MM.1S (cell line): ENCODE data around the gene SMIM13.
"Not testable (repeated sequence)": the region's sequence is repeated elsewhere in the genome, so short reads cannot be mapped to it uniquely, and the experiment has no call there.

Source experiments
- DNase-seq: peaks from one replicate; pipeline ENCODE4 v3.0.0-alpha.2; 2015
- H2AFZ ChIP-seq: fragments of 300-600 bp; sonication (generic); 2 replicates; pipeline ENCODE4 v1.6.0; 2016; ENCODE audit warnings: antibody characterized with exemption, low read length
- H3F3A ChIP-seq: fragments of 300-600 bp; sonication (generic); 2 replicates; pipeline ENCODE4 v1.6.1; 2016; ENCODE audit warnings: mild to moderate bottlenecking, antibody characterized with exemption, low read length, moderate library complexity, mixed read lengths; ENCODE audit not compliant: insufficient read depth
- H3K27ac ChIP-seq: fragments of 300-600 bp; sonication (generic); 2 replicates; pipeline ENCODE4 v1.5.1; 2016; ENCODE audit warnings: mild to moderate bottlenecking, low read length
- H3K27me3 ChIP-seq: fragments of 300-600 bp; sonication (generic); replicated peaks from 2 replicates; pipeline ENCODE4 v1.6.0; 2016; ENCODE audit warnings: low read length; ENCODE audit not compliant: insufficient read depth
- H3K36me3 ChIP-seq: fragments of 300-600 bp; sonication (generic); replicated peaks from 2 replicates; pipeline ENCODE4 v1.6.1; 2016; ENCODE audit warnings: mild to moderate bottlenecking, low read length, mixed read lengths; ENCODE audit not compliant: insufficient read depth
- H3K4me1 ChIP-seq: fragments of 300-600 bp; sonication (generic); 2 replicates; pipeline ENCODE4 v1.6.1; 2016; ENCODE audit warnings: low read length, mixed read lengths
- H3K4me2 ChIP-seq: fragments of 300-600 bp; sonication (generic); 2 replicates; pipeline ENCODE4 v1.6.0; 2016; ENCODE audit warnings: low read depth, low read length
- H3K4me3 ChIP-seq: fragments of 300-600 bp; sonication (generic); 2 replicates; pipeline ENCODE4 v1.5.1; 2016; ENCODE audit warnings: low read length, mixed read lengths
- H3K79me2 ChIP-seq: fragments of 300-600 bp; sonication (generic); 2 replicates; pipeline ENCODE4 v1.6.1; 2016; ENCODE audit warnings: mixed run types, low read length, mixed read lengths
- H3K9ac ChIP-seq: fragments of 300-600 bp; sonication (generic); 2 replicates; pipeline ENCODE4 v1.6.1; 2016; ENCODE audit warnings: low read length, mixed read lengths
- H3K9me2 ChIP-seq: fragments of 300-600 bp; sonication (generic); replicated peaks from 2 replicates; pipeline ENCODE4 v1.6.1; 2016; ENCODE audit warnings: mild to moderate bottlenecking, low read length, mixed read lengths; ENCODE audit not compliant: insufficient read depth
- H3K9me3 ChIP-seq: fragments of 300-600 bp; sonication (generic); replicated peaks from 2 replicates; pipeline ENCODE4 v1.6.1; 2016; ENCODE audit warnings: mild to moderate bottlenecking, low read length, mixed read lengths; ENCODE audit not compliant: insufficient read depth
- H4K20me1 ChIP-seq: fragments of 300-600 bp; sonication (generic); 2 replicates; pipeline ENCODE4 v1.6.1; 2016; ENCODE audit warnings: mild to moderate bottlenecking, low read length, moderate library complexity, mixed read lengths; ENCODE audit not compliant: insufficient read depth
- EZH2 ChIP-seq: fragments of 300-600 bp; sonication (generic); optimal IDR thresholded peaks from 2 replicates; pipeline ENCODE3; 2017; ENCODE audit warnings: low read depth, mild to moderate bottlenecking, antibody characterized with exemption, low read length, mixed read lengths
- EZH2phosphoT487 ChIP-seq: fragments of 300-600 bp; sonication (generic); IDR thresholded peaks from 2 replicates; pipeline ENCODE4 v1.6.1; 2018; ENCODE audit warnings: antibody characterized with exemption, low read length
- TF ChIP-seq, protein P1 (sequence below): fragments of 300-600 bp; sonication (generic); IDR thresholded peaks from 2 replicates; pipeline ENCODE4 v1.5.1; 2016; ENCODE audit warnings: antibody characterized with exemption, low read length, mixed read lengths

SMIM13 gene

DNA sequence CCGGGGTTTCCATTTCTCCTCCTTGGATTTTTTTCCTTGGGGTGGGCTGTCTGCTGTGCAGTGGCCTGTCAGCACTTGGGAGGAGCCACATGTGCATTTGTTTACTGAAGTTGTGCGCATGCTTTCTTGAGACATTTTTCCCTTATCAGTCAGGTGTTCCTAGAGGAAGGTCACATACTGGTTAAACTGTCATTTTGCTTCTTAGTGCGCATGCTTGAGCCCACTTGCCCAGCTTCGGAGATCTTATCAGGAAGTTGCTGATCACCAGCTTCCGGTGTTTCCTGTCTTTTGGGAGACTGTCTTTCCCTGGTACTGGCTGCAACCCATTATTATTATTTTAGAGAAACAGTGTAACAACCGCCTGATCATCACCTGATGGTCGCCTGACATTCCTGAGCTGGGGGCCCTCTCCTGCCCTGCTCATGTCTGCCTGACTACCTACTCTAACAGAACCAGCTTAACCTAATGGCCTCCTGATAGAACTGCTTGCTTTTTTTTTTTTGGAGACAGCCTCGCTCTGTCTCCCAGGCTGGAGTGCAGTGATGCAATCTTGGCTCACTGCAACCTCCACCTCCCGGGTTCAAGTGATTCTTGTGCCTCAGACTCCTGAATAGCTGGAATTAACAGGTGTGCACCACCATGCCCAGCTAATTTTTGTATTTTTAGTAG lies 18.3 kb downstream of the SMIM13 start:
- no peaks in the 10 kb centered on the region for H3K4me1 ChIP-seq
- H3K36me3 ChIP-seq = no peaks in the 10 kb centered on the region
- H3K9me3 ChIP-seq = no peaks in the 10 kb centered on the region
- H3K9me2 ChIP-seq = no peaks in the 10 kb centered on the region
- H3F3A ChIP-seq = no peaks in the 10 kb centered on the region
- H3K79me2 ChIP-seq = peaks cover 93% of the 10 kb centered on the region
- H3K27ac ChIP-seq = no peak overlapping the region
- no peak overlapping the region for H3K9ac ChIP-seq
- no peak overlapping the region for H2AFZ ChIP-seq
- no peak for DNase-seq
- H4K20me1 ChIP-seq = peaks cover 5% of the 10 kb centered on the region
- no peak overlapping the region for H3K4me3 ChIP-seq
- H3K27me3 ChIP-seq = no peaks in the 10 kb centered on the region
- H3K4me2 ChIP-seq = no peak overlapping the region
- TF ChIP-seq EZH2phosphoT487 = no peak
- TF ChIP-seq, protein P1, sequence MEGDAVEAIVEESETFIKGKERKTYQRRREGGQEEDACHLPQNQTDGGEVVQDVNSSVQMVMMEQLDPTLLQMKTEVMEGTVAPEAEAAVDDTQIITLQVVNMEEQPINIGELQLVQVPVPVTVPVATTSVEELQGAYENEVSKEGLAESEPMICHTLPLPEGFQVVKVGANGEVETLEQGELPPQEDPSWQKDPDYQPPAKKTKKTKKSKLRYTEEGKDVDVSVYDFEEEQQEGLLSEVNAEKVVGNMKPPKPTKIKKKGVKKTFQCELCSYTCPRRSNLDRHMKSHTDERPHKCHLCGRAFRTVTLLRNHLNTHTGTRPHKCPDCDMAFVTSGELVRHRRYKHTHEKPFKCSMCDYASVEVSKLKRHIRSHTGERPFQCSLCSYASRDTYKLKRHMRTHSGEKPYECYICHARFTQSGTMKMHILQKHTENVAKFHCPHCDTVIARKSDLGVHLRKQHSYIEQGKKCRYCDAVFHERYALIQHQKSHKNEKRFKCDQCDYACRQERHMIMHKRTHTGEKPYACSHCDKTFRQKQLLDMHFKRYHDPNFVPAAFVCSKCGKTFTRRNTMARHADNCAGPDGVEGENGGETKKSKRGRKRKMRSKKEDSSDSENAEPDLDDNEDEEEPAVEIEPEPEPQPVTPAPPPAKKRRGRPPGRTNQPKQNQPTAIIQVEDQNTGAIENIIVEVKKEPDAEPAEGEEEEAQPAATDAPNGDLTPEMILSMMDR = no peak
- TF ChIP-seq EZH2 = no peak

DNA sequence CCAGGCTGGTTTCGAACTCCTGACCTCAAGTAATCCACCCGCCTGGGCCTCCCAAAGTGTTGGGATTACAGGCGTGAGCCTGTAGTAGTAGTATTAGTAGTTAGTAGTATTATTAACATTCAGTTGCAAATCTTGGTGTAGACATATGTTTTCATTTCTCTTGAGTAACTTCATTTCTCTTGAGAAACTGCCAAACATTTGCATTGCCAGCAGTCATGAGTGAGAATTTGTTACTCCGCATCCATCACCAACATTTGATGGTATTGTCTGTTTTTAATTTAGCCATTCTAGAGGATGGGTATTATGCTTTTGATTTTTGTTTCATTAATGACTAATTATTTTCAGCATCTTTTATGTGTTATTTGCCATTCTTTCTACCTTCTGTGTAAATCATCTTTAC lies 19.4 kb downstream of the SMIM13 start:
- no peaks in the 10 kb centered on the region for H3F3A ChIP-seq
- H3K4me1 ChIP-seq = no peaks in the 10 kb centered on the region
- no peak for DNase-seq
- TF ChIP-seq, protein P1 = no peak
- TF ChIP-seq EZH2phosphoT487 (no peak), EZH2 (no peak)
- no peak overlapping the region for H2AFZ ChIP-seq
- H3K4me2 ChIP-seq = no peak overlapping the region
- H3K9me3 ChIP-seq = no peaks in the 10 kb centered on the region
- peaks cover 3% of the 10 kb centered on the region; the same call in 1 of the 2 replicates for H4K20me1 ChIP-seq
- no peaks in the 10 kb centered on the region for H3K27me3 ChIP-seq
- no peak overlapping the region for H3K27ac ChIP-seq
- H3K4me3 ChIP-seq = no peak overlapping the region
- no peaks in the 10 kb centered on the region for H3K9me2 ChIP-seq
- H3K9ac ChIP-seq = no peak overlapping the region
- H3K36me3 ChIP-seq = no peaks in the 10 kb centered on the region
- peaks cover 91% of the 10 kb centered on the region for H3K79me2 ChIP-seq

DNA sequence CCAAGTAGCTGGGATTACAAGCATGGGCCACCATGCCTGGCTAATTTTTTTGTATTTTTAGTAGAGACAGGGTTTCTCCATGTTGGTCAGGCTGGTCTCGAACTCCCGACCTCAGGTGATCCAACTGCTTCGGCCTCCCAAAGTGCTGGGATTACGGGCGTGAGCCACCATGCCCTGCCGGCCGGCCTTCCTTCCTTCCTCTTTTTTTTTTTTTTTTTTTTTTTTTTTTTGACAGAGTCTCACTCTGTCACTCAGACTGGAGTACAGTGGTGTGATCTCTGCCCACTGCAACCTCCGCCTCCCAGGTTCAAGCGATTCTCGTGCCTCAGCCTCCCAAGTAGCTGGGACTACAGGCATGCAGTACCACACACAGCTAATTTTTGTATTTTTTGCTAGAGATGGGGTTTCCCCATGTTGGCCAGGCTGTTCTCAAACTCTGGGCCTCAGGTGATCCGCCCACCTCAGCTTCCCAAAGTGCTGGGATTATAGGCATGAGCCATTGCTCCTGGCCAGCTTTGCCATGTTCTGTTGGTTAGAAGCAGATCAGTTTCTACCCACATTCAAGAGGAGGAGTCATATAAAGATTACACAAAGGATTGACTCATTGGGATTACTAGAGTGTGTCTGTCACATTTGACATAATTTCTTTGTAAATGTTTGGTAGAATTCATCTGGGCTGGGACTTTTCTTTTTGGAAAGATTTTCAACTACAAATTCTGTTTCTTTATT lies 22.3 kb downstream of the SMIM13 start:
- H3K9me3 ChIP-seq, H3K9me2 ChIP-seq, H3F3A ChIP-seq, H3K36me3 ChIP-seq, H3K4me2 ChIP-seq, H2AFZ ChIP-seq, H4K20me1 ChIP-seq, H3K9ac ChIP-seq, H3K27ac ChIP-seq, DNase-seq, H3K4me3 ChIP-seq, H3K27me3 ChIP-seq, H3K4me1 ChIP-seq: not testable (repeated sequence)
- H3K79me2 ChIP-seq = peaks cover 86% of the 10 kb centered on the region
